Activated T-cell treated with anti-CD3 and anti-CD28 coated beads, Interleukin-2, amount 50 U/mL, for 1 hour (primary cell): ENCODE results near the gene ANKS6.

Experiments used
- DNase-seq: peaks from one replicate; pipeline ENCODE4 v3.0.0-alpha.2; 2020

Gene ANKS6

GRCh38 chr9:98790842-98791607 is 5.3 kb downstream of the ANKS6 start:
- DNase-seq, result peak; percentile 69

- no peak for DNase-seq
Measured at GRCh38 chr9:98790134-98790841, 6.1 kb downstream of the ANKS6 start.

GRCh38 chr9:98789483-98790133 is 6.7 kb downstream of the ANKS6 start:
- no peak for DNase-seq

- DNase-seq, result no peak
Measured at GRCh38 chr9:98787766-98788335, 8.5 kb downstream of the ANKS6 start.

GRCh38 chr9:98786750-98787510 is 9.4 kb downstream of the ANKS6 start:
- no peak for DNase-seq

GRCh38 chr9:98784831-98785806 is 11.2 kb downstream of the ANKS6 start:
- no peak for DNase-seq

GRCh38 chr9:98783518-98784226 is 12.7 kb downstream of the ANKS6 start:
- DNase-seq, result no peak

- no peak for DNase-seq
Measured at GRCh38 chr9:98781588-98782383, 14.6 kb downstream of the ANKS6 start.

GRCh38 chr9:98780059-98780749 is 16.2 kb downstream of the ANKS6 start:
- DNase-seq, result no peak

GRCh38 chr9:98778711-98779530 is 17.4 kb downstream of the ANKS6 start:
- DNase-seq, result no peak

GRCh38 chr9:98778251-98778650 is 18.1 kb downstream of the ANKS6 start:
- DNase-seq, result no peak

GRCh38 chr9:98777618-98778017 is 18.7 kb downstream of the ANKS6 start:
- DNase-seq, result no peak

- DNase-seq, result no peak
Measured at GRCh38 chr9:98775831-98776441, 20.4 kb downstream of the ANKS6 start.

GRCh38 chr9:98774746-98775145 is 21.6 kb downstream of the ANKS6 start:
- no peak for DNase-seq

- DNase-seq, result no peak
Measured at GRCh38 chr9:98773721-98774120, 22.6 kb downstream of the ANKS6 start.

GRCh38 chr9:98772364-98773155 is 23.8 kb downstream of the ANKS6 start:
- DNase-seq, result no peak
